ENCODE data around the gene GET3. TPM values are rescaled to one million over a fixed set of nuclear protein-coding genes. Genes with fewer than 3 reads are reported as not detected.

GET3 gene
- total and polyA plus RNA-seq, 2 of the 13 experiments (the other 11 are each of a cell fraction or from before 2014, with no cell fraction given): 57.7 to 59.4 TPM

- TF ChIP-seq THAP8 (CRISPR knock-in tag; IDR thresholded peaks at IDR 0.05; ENCODE audit: borderline replicate concordance): no peak
- TF ChIP-seq GATAD2A (CRISPR knock-in tag; IDR thresholded peaks at IDR 0.05): no peak
- no peak for TF ChIP-seq MTA3 (CRISPR knock-in tag; IDR thresholded peaks at IDR 0.05)
- TF ChIP-seq ZBTB21 (CRISPR knock-in tag; IDR thresholded peaks at IDR 0.05): no peak
- no peak for TF ChIP-seq ZNF780A (CRISPR knock-in tag; IDR thresholded peaks at IDR 0.05)
- TF ChIP-seq, protein P1, sequence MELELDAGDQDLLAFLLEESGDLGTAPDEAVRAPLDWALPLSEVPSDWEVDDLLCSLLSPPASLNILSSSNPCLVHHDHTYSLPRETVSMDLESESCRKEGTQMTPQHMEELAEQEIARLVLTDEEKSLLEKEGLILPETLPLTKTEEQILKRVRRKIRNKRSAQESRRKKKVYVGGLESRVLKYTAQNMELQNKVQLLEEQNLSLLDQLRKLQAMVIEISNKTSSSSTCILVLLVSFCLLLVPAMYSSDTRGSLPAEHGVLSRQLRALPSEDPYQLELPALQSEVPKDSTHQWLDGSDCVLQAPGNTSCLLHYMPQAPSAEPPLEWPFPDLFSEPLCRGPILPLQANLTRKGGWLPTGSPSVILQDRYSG (CRISPR knock-in tag; IDR thresholded peaks at IDR 0.05): no peak
- TF ChIP-seq ZFP37 (CRISPR knock-in tag; IDR thresholded peaks at IDR 0.05; ENCODE audit: borderline replicate concordance): 0 out of 2 replicates have a peak, but pooled peaks have one; percentile 21
- no peak for TF ChIP-seq ATRX (CRISPR knock-in tag; IDR thresholded peaks at IDR 0.05; ENCODE audit: borderline replicate concordance)
- no peak for TF ChIP-seq NFE2 (CRISPR knock-in tag; IDR thresholded peaks at IDR 0.05)
- TF ChIP-seq ATF4 (CRISPR knock-in tag; IDR thresholded peaks at IDR 0.05): no peak
- no peak for TF ChIP-seq ZNF12 (CRISPR knock-in tag; IDR thresholded peaks at IDR 0.05)
- TF ChIP-seq TEAD3 (CRISPR knock-in tag; optimal IDR thresholded peaks at IDR 0.05; ENCODE audit: borderline replicate concordance): peak; percentile 59
- TF ChIP-seq ZNF512 (CRISPR knock-in tag; IDR thresholded peaks at IDR 0.05): no peak
- TF ChIP-seq CENPBD1 (CRISPR knock-in tag; IDR thresholded peaks at IDR 0.05; ENCODE audit: borderline replicate concordance, low read depth): no peak
- no peak for TF ChIP-seq RBM22 (optimal IDR thresholded peaks at IDR 0.05; ENCODE audit: low read length)
- TF ChIP-seq HNRNPL (IDR thresholded peaks at IDR 0.05; ENCODE audit: low read depth, low read length): no peak
- no peak for TF ChIP-seq CREBL2 (CRISPR knock-in tag; IDR thresholded peaks at IDR 0.05; ENCODE audit: borderline replicate concordance)
- no peak for TF ChIP-seq ZNF460 (CRISPR knock-in tag; IDR thresholded peaks at IDR 0.05; ENCODE audit: borderline replicate concordance)
- TF ChIP-seq, protein P2, sequence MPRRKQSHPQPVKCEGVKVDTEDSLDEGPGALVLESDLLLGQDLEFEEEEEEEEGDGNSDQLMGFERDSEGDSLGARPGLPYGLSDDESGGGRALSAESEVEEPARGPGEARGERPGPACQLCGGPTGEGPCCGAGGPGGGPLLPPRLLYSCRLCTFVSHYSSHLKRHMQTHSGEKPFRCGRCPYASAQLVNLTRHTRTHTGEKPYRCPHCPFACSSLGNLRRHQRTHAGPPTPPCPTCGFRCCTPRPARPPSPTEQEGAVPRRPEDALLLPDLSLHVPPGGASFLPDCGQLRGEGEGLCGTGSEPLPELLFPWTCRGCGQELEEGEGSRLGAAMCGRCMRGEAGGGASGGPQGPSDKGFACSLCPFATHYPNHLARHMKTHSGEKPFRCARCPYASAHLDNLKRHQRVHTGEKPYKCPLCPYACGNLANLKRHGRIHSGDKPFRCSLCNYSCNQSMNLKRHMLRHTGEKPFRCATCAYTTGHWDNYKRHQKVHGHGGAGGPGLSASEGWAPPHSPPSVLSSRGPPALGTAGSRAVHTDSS (CRISPR knock-in tag; conservative IDR thresholded peaks at IDR 0.05): no peak
- no peak for TF ChIP-seq ZNF383 (CRISPR knock-in tag; IDR thresholded peaks at IDR 0.05; ENCODE audit: borderline replicate concordance)
- TF ChIP-seq HCFC1 (IDR thresholded peaks at IDR 0.05; ENCODE audit: low read depth, low read length): no peak
- no peak for TF ChIP-seq PHF5A (CRISPR knock-in tag; IDR thresholded peaks at IDR 0.05; ENCODE audit: low read depth, unreplicated experiment)
- TF ChIP-seq EHMT2 (IDR thresholded peaks at IDR 0.05; ENCODE audit: borderline replicate concordance, low read depth, low read length): no peak
- TF ChIP-seq ELF1 (CRISPR knock-in tag; IDR thresholded peaks at IDR 0.05): 0 out of 2 replicates have a peak, but pooled peaks have one; percentile 28
These were observed 52.8 kb downstream of the GET3 start (continued) for GRCh38 chr19:12789904-12790619.

Data from HepG2 (cell line).